G401 (cell line): ENCODE data around the gene RABL6. TPM values are rescaled to one million over a fixed set of nuclear protein-coding genes. Genes with fewer than 3 reads are reported as not detected.
"Not testable (repeated sequence)": the region's sequence is repeated elsewhere in the genome, so short reads cannot be mapped to it uniquely, and the experiment has no call there.

Experiments used
- DNase-seq: peaks from one replicate; pipeline ENCODE4 v3.0.0-alpha.2; 2015; ENCODE audit warnings: low spot score
- in situ Hi-C: cut with HindIII; loops from 2 replicates; pipeline ENCODE4 v1.10.0; 2016; ENCODE audit warnings: low sequenced_read_pairs, mixed read lengths
- total RNA-seq: library from RNA; depleted of rRNA; stranded (reverse); fragments of >200 nt; shearing (Covaris generic); gene quantifications from 2 replicates; pipeline ENCODE4 v1.2.3, GENCODE V29; 2014

RABL6 gene
- total RNA-seq, 1 experiment from 2014 or later = 222 TPM

DNA sequence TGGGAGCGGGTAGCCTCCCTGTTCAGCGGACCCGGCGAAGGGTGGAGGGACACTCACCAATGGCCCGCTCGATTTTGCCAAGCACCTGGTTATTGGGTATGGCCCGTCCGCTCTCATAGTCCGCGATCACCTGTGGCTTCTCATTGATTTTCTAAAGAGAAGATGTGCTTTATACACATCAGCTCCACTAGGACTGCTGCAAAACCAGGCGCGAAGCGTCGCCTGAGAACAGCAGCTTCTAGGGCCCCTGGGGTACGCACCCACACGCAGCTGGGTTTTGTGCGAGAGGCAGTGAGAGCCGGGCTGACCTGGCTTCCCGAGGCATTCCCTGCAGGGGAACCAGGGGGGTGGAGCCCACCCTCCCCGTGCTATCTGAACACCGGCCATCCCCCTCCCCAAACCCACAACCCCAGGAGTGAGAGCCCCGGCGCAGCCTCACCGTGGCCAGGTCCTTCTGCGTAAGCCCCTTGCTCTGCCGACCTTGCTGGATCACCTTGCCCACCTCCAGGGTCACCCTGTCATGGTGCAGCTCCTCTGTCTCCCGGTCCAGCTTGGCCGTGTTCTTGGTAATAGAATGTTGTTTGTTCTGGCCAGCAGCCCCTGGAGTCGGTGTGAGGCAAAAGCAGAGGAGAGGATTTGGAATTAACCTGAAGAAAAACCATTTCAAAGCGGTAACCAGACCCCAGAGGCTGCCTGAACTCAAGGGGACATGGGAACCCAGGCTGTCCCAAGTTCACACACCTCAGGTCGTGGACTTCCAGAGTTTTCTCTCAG lies 55.3 kb downstream of the RABL6 start:
- DNase-seq = no peak
- in situ Hi-C loops = no loop called here

- in situ Hi-C loops = no loop called here
- no peak for DNase-seq
These were observed 56.0 kb downstream of the RABL6 start for GRCh38 chr9:136863623-136864273.

- no peak for DNase-seq
- in situ Hi-C loops = no loop called here
These were observed 57.5 kb downstream of the RABL6 start for GRCh38 chr9:136865041-136865767.

- in situ Hi-C loops = no loop called here
- no peak for DNase-seq
These were observed 58.0 kb downstream of the RABL6 start for GRCh38 chr9:136865768-136866103.

- in situ Hi-C loops, DNase-seq: not testable (repeated sequence)
These were observed 59.2 kb downstream of the RABL6 start for GRCh38 chr9:136866898-136867421.

DNA sequence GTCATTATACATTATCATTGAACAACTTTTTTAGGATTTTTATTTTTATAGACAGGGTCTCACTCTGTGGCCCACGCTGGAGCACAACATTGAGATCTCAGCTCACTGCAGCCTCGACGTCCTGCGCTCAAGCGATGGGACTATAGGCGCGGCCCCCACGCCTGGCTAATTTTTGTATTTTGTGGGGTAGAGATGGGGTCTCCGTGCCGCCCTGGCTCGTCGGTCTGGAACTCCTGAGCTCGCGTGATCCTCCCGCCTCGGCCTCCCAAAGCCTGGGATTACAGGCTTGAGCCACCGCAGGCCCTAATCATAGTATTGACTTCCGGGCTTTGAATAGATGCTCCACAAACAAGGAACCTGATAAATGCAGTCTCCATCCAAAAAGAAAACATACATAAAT lies 59.7 kb downstream of the RABL6 start:
- DNase-seq = no peak
- in situ Hi-C loops = no loop called here

- in situ Hi-C loops = no loop called here
- DNase-seq = no peak
These were observed 60.2 kb downstream of the RABL6 start for GRCh38 chr9:136867917-136868316.

DNA sequence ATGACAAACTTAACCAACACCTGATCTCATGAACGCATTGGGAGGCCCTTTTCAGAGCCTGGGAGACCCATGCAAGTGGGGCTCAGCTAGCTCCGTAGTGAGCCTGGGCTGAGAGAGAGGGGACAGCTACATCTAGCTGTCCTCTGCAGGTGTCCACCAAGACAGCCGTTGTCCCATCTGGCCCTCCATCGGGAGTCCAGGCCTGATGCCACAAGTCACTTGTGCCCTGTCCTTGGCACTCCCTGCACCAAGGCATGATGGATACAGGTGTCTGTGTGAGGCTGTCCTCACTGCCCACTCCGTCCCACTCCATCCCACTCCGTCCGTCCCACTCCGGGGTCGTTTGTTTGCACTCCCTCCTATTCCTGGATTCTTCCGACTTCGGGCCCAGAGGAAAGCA lies 60.9 kb downstream of the RABL6 start:
- in situ Hi-C loops = no loop called here

GRCh38 chr9:136869611-136870010 lies 61.9 kb downstream of the RABL6 start:
- in situ Hi-C loops, DNase-seq: not testable (repeated sequence)

More for the DNA sequence above, 60.9 kb downstream of the RABL6 start:
- peak; percentile 84 for DNase-seq

DNA sequence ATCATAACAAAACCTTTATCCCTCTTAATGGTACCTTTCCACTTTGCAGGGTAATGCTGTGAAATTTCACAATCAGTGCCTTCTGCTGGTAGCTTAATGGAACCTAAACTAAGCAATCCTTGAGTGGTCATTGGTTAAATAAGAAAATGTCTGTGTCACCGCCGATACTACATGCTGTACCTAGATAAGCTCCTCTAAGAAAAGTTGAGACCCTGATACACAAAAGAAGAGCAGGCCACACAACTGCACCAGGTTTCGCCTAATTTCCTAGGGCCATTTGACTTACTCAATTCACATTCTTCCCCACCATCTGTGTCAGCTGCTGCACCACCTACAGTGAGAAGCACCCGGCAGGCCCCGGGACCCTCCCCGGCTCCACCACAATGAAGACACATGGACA lies 67.4 kb downstream of the RABL6 start:
- in situ Hi-C loops = no loop called here
- DNase-seq = no peak

- in situ Hi-C loops = no loop called here
- DNase-seq = peak; percentile 85
These were observed 68.7 kb downstream of the RABL6 start for GRCh38 chr9:136876476-136876875.

DNA sequence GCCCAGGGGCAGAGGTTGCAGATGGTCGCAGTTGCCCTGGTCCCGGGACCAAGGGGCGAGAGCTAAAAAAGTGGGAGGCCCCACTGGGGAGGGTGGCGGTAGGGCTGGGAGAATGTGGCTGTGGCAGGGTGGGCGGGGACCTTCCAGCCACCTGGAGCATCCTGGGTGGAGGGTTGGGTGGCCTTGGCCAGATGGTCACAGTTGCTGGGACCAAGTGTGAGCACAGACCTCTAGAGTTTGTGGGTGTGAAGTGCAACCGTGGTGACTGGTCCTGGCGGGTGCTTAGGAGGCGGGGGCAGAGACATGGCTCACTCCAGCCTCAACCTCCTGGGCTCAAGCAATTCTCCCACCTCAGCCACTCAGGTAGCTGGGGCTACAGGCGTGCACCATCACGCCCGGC lies 72.9 kb downstream of the RABL6 start:
- no peak for DNase-seq
- in situ Hi-C loops = loop anchor here (10.0 kb wide), 1 partner anchor 54 kb away; no protein-coding TSS in a partner anchor

- DNase-seq = no peak
- in situ Hi-C loops = loop anchor here (10.0 kb wide), 1 partner anchor 53 kb away; no protein-coding TSS in a partner anchor
These were observed 74.0 kb downstream of the RABL6 start for GRCh38 chr9:136881691-136882108.

- in situ Hi-C loops = loop anchor here (10.0 kb wide), 1 partner anchor 52 kb away; no protein-coding TSS in a partner anchor
- DNase-seq = no peak
These were observed 74.6 kb downstream of the RABL6 start for GRCh38 chr9:136882109-136882946.

DNA sequence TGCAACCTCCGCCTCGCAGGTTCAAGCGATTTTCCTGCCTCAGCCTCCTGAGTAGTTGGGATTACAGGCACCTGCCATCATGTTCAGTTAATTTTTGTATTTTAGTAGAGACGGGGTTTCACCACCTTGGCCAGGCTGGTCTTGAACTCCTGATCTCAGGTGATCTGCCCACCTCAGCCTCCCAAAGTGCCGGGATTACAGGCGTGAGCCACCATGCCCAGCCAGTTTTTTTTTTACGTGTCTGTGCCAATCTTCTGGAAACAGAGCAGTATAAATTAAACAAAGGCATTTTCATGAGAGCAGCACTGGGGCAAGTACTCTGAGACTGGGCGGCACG lies 75.2 kb downstream of the RABL6 start:
- not testable (repeated sequence) for DNase-seq
- in situ Hi-C loops = loop anchor here (10.0 kb wide), 1 partner anchor 52 kb away; no protein-coding TSS in a partner anchor

- in situ Hi-C loops = loop anchor here (10.0 kb wide), 1 partner anchor 51 kb away; no protein-coding TSS in a partner anchor
These were observed 75.9 kb downstream of the RABL6 start for GRCh38 chr9:136883670-136884069.

GRCh38 chr9:136885950-136886578 lies 78.3 kb downstream of the RABL6 start, which contains the start of gene TRAF2:
TSS of gene TRAF2 (plus strand) at chr9:136886516. CDS start at chr9:136898741, 12,225 bp downstream.
- DNase-seq = peak; percentile 98
- in situ Hi-C loops = loop anchor here (10.0 kb wide), 1 partner anchor 49 kb away; no protein-coding TSS in a partner anchor

More at GRCh38 chr9:136883670-136884069, 75.9 kb downstream of the RABL6 start:
- DNase-seq = not testable (repeated sequence)
